ENCODE data around the gene CSKMT. TPM values are rescaled to one million over a fixed set of nuclear protein-coding genes. Genes with fewer than 3 reads are reported as not detected.
"Not testable (repeated sequence)": the region's sequence is repeated elsewhere in the genome, so short reads cannot be mapped to it uniquely, and the experiment has no call there.

Gene CSKMT, protein sequence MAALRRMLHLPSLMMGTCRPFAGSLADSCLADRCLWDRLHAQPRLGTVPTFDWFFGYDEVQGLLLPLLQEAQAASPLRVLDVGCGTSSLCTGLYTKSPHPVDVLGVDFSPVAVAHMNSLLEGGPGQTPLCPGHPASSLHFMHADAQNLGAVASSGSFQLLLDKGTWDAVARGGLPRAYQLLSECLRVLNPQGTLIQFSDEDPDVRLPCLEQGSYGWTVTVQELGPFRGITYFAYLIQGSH
- total RNA-seq (1 to 10 TPM in 4 of 5 donors, not detected in 1; 3.5 to 7.6 (median 4.9) TPM), polyA plus RNA-seq (10 to 100 TPM in 2 of 3 donors, 1 to 10 TPM in 1; 8.7 to 25.5 (median 19.9) TPM)
- long read RNA-seq, donor 1, transcript CSKMT-202 (2 exons, 2,870 nt) = major isoform, 6 of 7 reads
- long read RNA-seq, donor 1, partial matches to known transcripts = 0 of 7 reads
- long read RNA-seq, donor 1, other reads (novel, unspliced or antisense) = 0 of 7 reads
- long read RNA-seq, donor 2, partial matches to known transcripts = 0 of 4 reads
- long read RNA-seq, donor 2, other reads (novel, unspliced or antisense) = 0 of 4 reads
- long read RNA-seq, donor 3, partial matches to known transcripts = 0 of 3 reads
- long read RNA-seq, donor 3, other reads (novel, unspliced or antisense) = 0 of 3 reads
- long read RNA-seq, donor 4, partial matches to known transcripts = 0 of 1 reads
- long read RNA-seq, donor 4, other reads (novel, unspliced or antisense) = 0 of 1 reads
- long read RNA-seq, donor 5, partial matches to known transcripts = 0 of 5 reads
- long read RNA-seq, donor 5, other reads (novel, unspliced or antisense) = 0 of 5 reads
- long read RNA-seq, donor 6, transcript CSKMT-202 (2 exons, 2,870 nt) = minor isoform, 5 of 12 reads
- long read RNA-seq, donor 6, transcript CSKMT-204 (1 exons, 376 nt) = major isoform, 7 of 12 reads
- long read RNA-seq, donor 6, partial matches to known transcripts = 0 of 12 reads
- long read RNA-seq, donor 6, other reads (novel, unspliced or antisense) = 0 of 12 reads
- long read RNA-seq, donor 7, partial matches to known transcripts = 0 of 2 reads
- long read RNA-seq, donor 7, other reads (novel, unspliced or antisense) = 0 of 2 reads
- long read RNA-seq, donor 8, transcript CSKMT-204 (1 exons, 376 nt) = major isoform, 6 of 7 reads
- long read RNA-seq, donor 8, partial matches to known transcripts = 0 of 7 reads
- long read RNA-seq, donor 8, other reads (novel, unspliced or antisense) = 0 of 7 reads
- long read RNA-seq, donor 9, transcript CSKMT-204 (1 exons, 376 nt) = major isoform, 6 of 11 reads
- long read RNA-seq, donor 9, partial matches to known transcripts = 0 of 11 reads
- long read RNA-seq, donor 9, other reads (novel, unspliced or antisense) = 0 of 11 reads
- long read RNA-seq, donor 10, partial matches to known transcripts = 0 of 2 reads
- long read RNA-seq, donor 10, other reads (novel, unspliced or antisense) = 0 of 2 reads

DNA sequence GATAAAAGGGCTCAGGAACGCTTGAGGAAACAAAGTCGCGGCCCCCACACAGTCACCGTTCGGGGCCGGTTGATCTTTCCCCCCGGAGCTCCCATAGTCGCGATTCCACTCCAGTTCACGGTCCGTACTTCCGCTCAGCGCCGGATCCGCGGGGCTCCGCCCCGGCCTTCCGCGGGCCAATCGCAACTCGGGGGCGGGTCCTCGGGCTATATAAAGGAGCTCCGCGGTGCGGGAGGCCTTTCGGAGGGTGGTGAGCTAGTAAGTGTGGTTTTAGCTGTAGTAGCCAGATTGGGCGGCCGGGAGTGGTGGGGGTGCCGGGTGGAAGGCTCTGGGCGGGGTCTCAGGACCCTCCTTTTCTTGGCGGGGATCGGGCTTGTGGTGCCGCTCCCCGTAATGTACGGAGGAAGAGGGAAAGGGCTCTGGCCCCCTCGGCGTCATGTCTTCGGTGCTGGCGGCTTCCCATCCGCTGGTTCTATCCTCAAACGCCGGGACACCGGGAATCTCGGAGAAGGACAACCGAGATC lies at the start of gene CSKMT, which contains the start of gene C11orf98:
TSS of gene CSKMT (plus strand) at position 238 of the 524 bp plus-strand sequence. CDS start 568 bp downstream, outside the sequence.
TSS of gene C11orf98 (minus strand) at position 136 of the 524 bp plus-strand sequence. CDS start at position 95, 41 bp downstream.
- intact Hi-C loops (cut with DNase I; ENCODE audit: low total_unique reads) = no loop called here
- TF ChIP-seq EP300 (IDR thresholded peaks at IDR 0.05) = no peak
- peak in 2 of 4 donors; percentile 92 to 93 for TF ChIP-seq POLR2A (IDR thresholded peaks at IDR 0.05)
- TF ChIP-seq POLR2AphosphoS5 (IDR thresholded peaks at IDR 0.05) = peak; percentile 90 to 100 (median 100)
- TF ChIP-seq, protein P1, sequence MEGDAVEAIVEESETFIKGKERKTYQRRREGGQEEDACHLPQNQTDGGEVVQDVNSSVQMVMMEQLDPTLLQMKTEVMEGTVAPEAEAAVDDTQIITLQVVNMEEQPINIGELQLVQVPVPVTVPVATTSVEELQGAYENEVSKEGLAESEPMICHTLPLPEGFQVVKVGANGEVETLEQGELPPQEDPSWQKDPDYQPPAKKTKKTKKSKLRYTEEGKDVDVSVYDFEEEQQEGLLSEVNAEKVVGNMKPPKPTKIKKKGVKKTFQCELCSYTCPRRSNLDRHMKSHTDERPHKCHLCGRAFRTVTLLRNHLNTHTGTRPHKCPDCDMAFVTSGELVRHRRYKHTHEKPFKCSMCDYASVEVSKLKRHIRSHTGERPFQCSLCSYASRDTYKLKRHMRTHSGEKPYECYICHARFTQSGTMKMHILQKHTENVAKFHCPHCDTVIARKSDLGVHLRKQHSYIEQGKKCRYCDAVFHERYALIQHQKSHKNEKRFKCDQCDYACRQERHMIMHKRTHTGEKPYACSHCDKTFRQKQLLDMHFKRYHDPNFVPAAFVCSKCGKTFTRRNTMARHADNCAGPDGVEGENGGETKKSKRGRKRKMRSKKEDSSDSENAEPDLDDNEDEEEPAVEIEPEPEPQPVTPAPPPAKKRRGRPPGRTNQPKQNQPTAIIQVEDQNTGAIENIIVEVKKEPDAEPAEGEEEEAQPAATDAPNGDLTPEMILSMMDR (IDR thresholded peaks at IDR 0.05) = no peak
- peak; percentile 95 to 98 for DNase-seq
- H3K36me3 ChIP-seq = peaks cover 9 to 42% (median 29%) of the 10 kb centered on the region in 4 donors
- H3K27ac ChIP-seq = peak within 1 kb of the TSS; percentile 91 to 97 (median 94)
- peak within 1 kb of the TSS; percentile 78 to 94 (median 83) for H3K4me3 ChIP-seq
- H3K27me3 ChIP-seq = no peaks in the 10 kb centered on the region
- 0 to 1% (median 0%) methylated on average over 22 to 47 of the region's 47 CpGs for WGBS, 5 donors
- H3K4me1 ChIP-seq = peaks cover 30 to 62% (median 56%) of the 10 kb centered on the region in 4 donors
- H3K9me3 ChIP-seq = no peaks in the 10 kb centered on the region

DNA sequence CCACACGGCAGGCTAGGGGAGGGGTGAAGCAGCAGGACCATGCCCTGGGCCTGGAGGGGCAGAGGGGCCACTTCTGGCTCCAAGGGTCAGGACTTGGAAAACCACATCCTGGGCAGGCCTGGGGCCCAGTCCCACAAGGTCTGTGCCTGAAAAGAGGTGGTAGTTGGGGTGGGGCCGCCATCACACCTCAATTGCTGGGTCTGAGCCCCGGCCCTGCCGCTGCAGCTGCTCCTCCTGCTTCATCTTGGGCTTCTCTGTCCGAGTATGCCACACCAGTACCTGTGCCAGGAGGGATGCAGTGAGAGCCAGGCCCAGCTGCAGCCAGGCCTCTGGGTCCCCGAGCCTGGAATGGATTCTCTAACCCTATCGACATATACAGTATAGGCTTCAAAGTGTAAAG lies 49.6 kb upstream of the CSKMT start:
- TF ChIP-seq EP300 (IDR thresholded peaks at IDR 0.05) (no peak), POLR2AphosphoS5 (IDR thresholded peaks at IDR 0.05) (no peak), POLR2A (IDR thresholded peaks at IDR 0.05) (no peak)
- TF ChIP-seq, protein P1 (IDR thresholded peaks at IDR 0.05) = no peak
- intact Hi-C loops (cut with DNase I; ENCODE audit: low total_unique reads) = no loop called here
- Histone ChIP-seq H3K4me3 (no peak overlapping the region), H3K4me1 (peaks cover 25 to 41% (median 30%) of the 10 kb centered on the region in 4 donors), H3K9me3 (no peaks in the 10 kb centered on the region), H3K27ac (no peak overlapping the region), H3K27me3 (no peaks in the 10 kb centered on the region), H3K36me3 (peaks cover 6 to 44% (median 35%) of the 10 kb centered on the region in 4 donors)
- WGBS, 5 donors = 82 to 94% (median 85%) methylated on average over 3 to 7 of the region's 7 CpGs
- no peak for DNase-seq

DNA sequence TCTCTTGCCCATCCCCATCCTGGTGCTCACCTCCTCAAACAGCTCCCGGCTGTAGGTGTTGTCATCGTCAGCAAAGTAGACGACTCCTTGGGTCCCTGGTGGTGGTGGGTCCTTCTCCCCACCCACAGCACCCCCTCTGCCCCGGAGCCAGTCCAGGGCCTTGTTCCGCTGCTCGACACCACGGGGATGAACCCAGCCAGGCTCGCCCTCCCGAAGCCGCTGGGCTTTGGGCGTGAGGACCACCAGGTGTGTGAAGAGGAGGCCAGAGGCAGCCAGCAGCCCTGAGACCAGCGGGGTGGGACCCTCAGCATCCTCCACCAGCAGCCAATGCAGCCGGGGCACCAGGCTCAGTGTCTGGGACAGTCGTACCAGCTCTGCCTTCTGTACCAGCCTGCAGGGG lies 48.2 kb upstream of the CSKMT start:
- Histone ChIP-seq H3K36me3 (peaks cover 0 to 43% (median 30%) of the 10 kb centered on the region in 4 donors), H3K4me1 (peaks cover 20 to 36% (median 28%) of the 10 kb centered on the region in 4 donors)
- DNase-seq; intact Hi-C loops (cut with DNase I; ENCODE audit: low total_unique reads); H3K27ac ChIP-seq; H3K9me3 ChIP-seq; H3K4me3 ChIP-seq; H3K27me3 ChIP-seq: not testable (repeated sequence)
- 89 to 97% (median 94%) methylated on average over 10 to 14 of the region's 14 CpGs for WGBS, 5 donors

DNA sequence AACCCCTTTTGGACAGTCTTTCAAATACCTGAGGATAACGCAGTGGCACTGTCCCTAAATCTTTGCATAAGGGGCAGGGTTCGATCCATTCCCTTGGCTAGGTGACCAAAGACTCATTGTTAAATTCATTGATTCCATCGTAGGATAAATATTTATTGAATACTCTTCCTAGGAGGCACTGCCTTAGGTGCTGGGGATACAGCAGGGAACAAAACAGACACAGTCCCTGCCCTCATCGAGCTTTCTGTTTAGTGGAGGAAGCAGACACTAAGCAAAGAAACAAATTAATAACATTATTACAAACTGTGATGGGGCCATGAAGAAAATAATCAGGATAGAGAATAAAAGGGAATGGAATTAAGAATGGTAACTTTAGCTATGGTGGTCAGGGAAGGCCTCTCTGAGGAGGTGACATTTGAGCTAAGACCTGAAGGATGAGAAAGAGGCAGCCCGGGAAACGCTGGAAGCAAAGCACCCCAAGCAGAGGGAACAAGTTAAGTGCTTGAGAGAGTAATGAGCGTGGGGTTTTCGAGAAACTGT lies 44.0 kb upstream of the CSKMT start:
- Histone ChIP-seq H3K27me3 (no peaks in the 10 kb centered on the region), H3K36me3 (peaks cover 12 to 43% (median 31%) of the 10 kb centered on the region in 4 donors), H3K4me1 (peaks cover 17 to 23% (median 20%) of the 10 kb centered on the region in 4 donors), H3K27ac (peak overlapping the region; percentile 71 to 94 (median 93)), H3K9me3 (no peaks in the 10 kb centered on the region), H3K4me3 (peak overlapping the region; percentile 68 to 82 (median 76))
- TF ChIP-seq POLR2A (IDR thresholded peaks at IDR 0.05) (no peak), POLR2AphosphoS5 (IDR thresholded peaks at IDR 0.05) (no peak), EP300 (IDR thresholded peaks at IDR 0.05) (no peak)
- TF ChIP-seq, protein P1 (IDR thresholded peaks at IDR 0.05) = no peak
- intact Hi-C loops (cut with DNase I; ENCODE audit: low total_unique reads) = no loop called here
- WGBS, 5 donors = 20 to 23% (median 22%) methylated on average over 8 of the region's 8 CpGs
- no peak for DNase-seq
